ENCODE data around the gene SLC22A2. TPM values are rescaled to one million over a fixed set of nuclear protein-coding genes. Genes with fewer than 3 reads are reported as not detected.
A peak's percentile ranks its signal among the peaks of the same experiment; 100 is the strongest.

The SLC22A2 gene
- total RNA-seq (2016; rRNA removed; fragmentation: Illumina TruSeq; extraction: Trizol) (not detected in 2 replicates), polyA plus RNA-seq (2011; rRNA removed) (not detected in 2 replicates), polyA minus RNA-seq (2011; rRNA and poly(A)+ RNA removed; ENCODE audit: low replicate concordance) (not detected in 2 replicates), Bru-seq, nascent RNA (not detected), BruChase-seq, experiment 1, labeled RNA remaining after a 6-hour chase (not detected), BruChase-seq, experiment 2, labeled RNA remaining after a 2-hour chase (not detected)
- total RNA-seq (2016; cell fraction: cytosol; rRNA removed; fragmentation: Illumina TruSeq; extraction: Trizol; ENCODE audit: low read depth): not detected in 2 replicates
- total RNA-seq (2016; cell fraction: insoluble cytoplasmic fraction; rRNA removed; fragmentation: Illumina TruSeq; extraction: Trizol): not detected in 2 replicates
- total RNA-seq (2016; cell fraction: membrane; rRNA removed; fragmentation: Illumina TruSeq; extraction: Trizol): not detected in 2 replicates
- total RNA-seq (2016; cell fraction: nucleus; rRNA removed; fragmentation: Illumina TruSeq; extraction: Trizol): not detected in 2 replicates
- polyA plus RNA-seq (2011; cell fraction: cytosol; rRNA removed): not detected in 2 replicates
- polyA plus RNA-seq (2011; cell fraction: nucleus; rRNA removed): not detected in 2 replicates
- polyA plus RNA-seq (2012): not detected in 2 replicates
- polyA plus RNA-seq (2016; cell fraction: cytosol; fragmentation: Illumina TruSeq; extraction: Trizol; ENCODE audit: low read depth): not detected in 2 replicates
- not detected in 2 replicates for polyA plus RNA-seq (2016; cell fraction: insoluble cytoplasmic fraction; fragmentation: Illumina TruSeq; extraction: Trizol; ENCODE audit: low read depth)
- polyA plus RNA-seq (2016; cell fraction: membrane; fragmentation: Illumina TruSeq; extraction: Trizol; ENCODE audit: low read depth): not detected in 2 replicates
- polyA plus RNA-seq (2016; cell fraction: nucleus; fragmentation: Illumina TruSeq; extraction: Trizol; ENCODE audit: insufficient read depth, low read depth): not detected in 2 replicates
- not detected in 2 replicates for polyA minus RNA-seq (2011; cell fraction: cytosol; rRNA and poly(A)+ RNA removed)
- not detected in 2 replicates for polyA minus RNA-seq (2011; cell fraction: nucleus; rRNA and poly(A)+ RNA removed)
- long read RNA-seq, experiment 1: 0 reads
- long read RNA-seq, experiment 2: 0 reads

GRCh38 chr6:160258346-160259142 is at the start of gene SLC22A2:
TSS of gene SLC22A2 (minus strand) at chr6:160258821. CDS start at chr6:160258757, 64 bp downstream.
- Histone ChIP-seq H4K20me1 (ENCODE audit: insufficient read depth, low read length) (no peaks in the 10 kb centered on the region), H3K4me2 (ENCODE audit: low read depth, low read length) (no peak within 1 kb of the TSS), H3K4me1 (ENCODE audit: insufficient read depth, low read length) (peaks cover 18% of the 10 kb centered on the region), H2AFZ (ENCODE audit: low read length) (no peak within 1 kb of the TSS), H3K9me3 (ENCODE audit: low read length) (no peaks in the 10 kb centered on the region), H3K79me2 (ENCODE audit: insufficient read depth, low read length) (no peaks in the 10 kb centered on the region), H3K27me3 (ENCODE audit: control insufficient read depth in 1 of 2, insufficient read depth in 2 of 2, low read length in 2 of 2) (peaks cover 5 to 20% of the 10 kb centered on the region in 2 experiments; a peak in 3 of 5 replicates), H3K9ac (ENCODE audit: insufficient read depth, low read depth, low read length) (no peak within 1 kb of the TSS), H3K36me3 (replicated peaks in 1 of 2; ENCODE audit: control insufficient read depth in 1 of 2, insufficient read depth in 2 of 2, low read length in 2 of 2) (no peaks in the 10 kb centered on the region), H3K27ac (ENCODE audit: extremely low read length, insufficient read depth, low read length) (no peak within 1 kb of the TSS), H3K4me3 (replicated peaks in 1 of 3; ENCODE audit: insufficient read depth in 1 of 3, low read depth in 2 of 3, low read length in 3 of 3) (no peak within 1 kb of the TSS)
- FAIRE-seq (no peak), DNase-seq (ENCODE audit: low spot score) (no peak), ATAC-seq (no peak)
- intact Hi-C loops (cut with micrococcal nuclease; ENCODE audit: unreplicated experiment): loop anchor here (10.0 kb wide), 1 partner anchor 124 kb away; no protein-coding TSS in a partner anchor
- 78% methylated on average over 41 of the region's 43 CpGs for WGBS (ENCODE audit: low lambda C conversion rate)
- CTCF ChIA-PET (ENCODE audit: low intra/inter-chr PET ratio, low total read pairs): no interaction called here
- no TSS peak for BruUV-seq (replicated peaks)
- TF ChIP-seq ZNF274 (CRISPR knock-in tag; IDR thresholded peaks at IDR 0.05) (no peak), NRL (CRISPR knock-in tag; IDR thresholded peaks at IDR 0.05; ENCODE audit: borderline replicate concordance) (0 out of 2 replicates have a peak, but pooled peaks have one; percentile 32)
- in situ Hi-C loops (cut with HindIII; ENCODE audit: extremely low pct_ligation_motif_present, low pct_unique_long_range_greater_than_20kb): no loop called here
- POLR2A ChIA-PET: no interaction called here

All from HepG2 (cell line).